Activated effector memory CD4-positive, alpha-beta T cell treated with Interleukin-2 at 50 U/mL for 16 hours (primary cell): ENCODE measurements around the gene NPTX2.
"Not testable (repeated sequence)": the region's sequence is repeated elsewhere in the genome, so short reads cannot be mapped to it uniquely, and the experiment has no call there.

Experiments used
- DNase-seq: peaks from one replicate; pipeline ENCODE4 v3.0.0-alpha.2; 2020

The NPTX2 gene, protein sequence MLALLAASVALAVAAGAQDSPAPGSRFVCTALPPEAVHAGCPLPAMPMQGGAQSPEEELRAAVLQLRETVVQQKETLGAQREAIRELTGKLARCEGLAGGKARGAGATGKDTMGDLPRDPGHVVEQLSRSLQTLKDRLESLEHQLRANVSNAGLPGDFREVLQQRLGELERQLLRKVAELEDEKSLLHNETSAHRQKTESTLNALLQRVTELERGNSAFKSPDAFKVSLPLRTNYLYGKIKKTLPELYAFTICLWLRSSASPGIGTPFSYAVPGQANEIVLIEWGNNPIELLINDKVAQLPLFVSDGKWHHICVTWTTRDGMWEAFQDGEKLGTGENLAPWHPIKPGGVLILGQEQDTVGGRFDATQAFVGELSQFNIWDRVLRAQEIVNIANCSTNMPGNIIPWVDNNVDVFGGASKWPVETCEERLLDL

DNA sequence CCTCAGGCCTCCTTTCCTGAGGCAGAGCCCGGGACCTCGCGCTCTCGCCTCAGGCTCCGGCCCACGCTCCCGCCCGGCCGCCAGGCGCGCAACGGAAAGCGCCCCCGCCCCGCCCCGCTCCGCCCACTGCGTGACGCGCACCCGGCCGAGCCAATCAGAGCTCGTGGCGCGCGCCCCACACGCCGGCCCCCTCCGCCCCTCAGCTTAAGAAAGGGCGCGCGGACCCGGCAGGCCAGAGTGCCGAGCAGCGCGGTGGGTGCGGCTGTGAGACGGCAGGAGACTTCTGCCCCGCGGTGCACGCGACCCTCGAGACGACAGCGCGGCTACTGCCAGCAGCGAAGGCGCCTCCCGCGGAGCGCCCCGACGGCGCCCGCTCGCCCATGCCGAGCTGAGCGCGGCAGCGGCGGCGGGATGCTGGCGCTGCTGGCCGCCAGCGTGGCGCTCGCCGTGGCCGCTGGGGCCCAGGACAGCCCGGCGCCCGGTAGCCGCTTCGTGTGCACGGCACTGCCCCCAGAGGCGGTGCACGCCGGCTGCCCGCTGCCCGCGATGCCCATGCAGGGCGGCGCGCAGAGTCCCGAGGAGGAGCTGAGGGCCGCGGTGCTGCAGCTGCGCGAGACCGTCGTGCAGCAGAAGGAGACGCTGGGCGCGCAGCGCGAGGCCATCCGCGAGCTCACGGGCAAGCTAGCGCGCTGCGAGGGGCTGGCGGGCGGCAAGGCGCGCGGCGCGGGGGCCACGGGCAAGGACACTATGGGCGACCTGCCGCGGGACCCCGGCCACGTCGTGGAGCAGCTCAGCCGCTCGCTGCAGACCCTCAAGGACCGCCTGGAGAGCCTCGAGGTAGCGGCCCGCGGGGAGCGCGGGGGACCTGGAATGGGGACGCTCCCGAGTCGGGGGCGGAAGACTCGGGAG is at the start of gene NPTX2:
Gene NPTX2, plus strand, starts transcription at position 235 of the 909 bp plus-strand sequence. Its CDS starts 177 bp downstream, at position 412.
- no peak for DNase-seq

DNA sequence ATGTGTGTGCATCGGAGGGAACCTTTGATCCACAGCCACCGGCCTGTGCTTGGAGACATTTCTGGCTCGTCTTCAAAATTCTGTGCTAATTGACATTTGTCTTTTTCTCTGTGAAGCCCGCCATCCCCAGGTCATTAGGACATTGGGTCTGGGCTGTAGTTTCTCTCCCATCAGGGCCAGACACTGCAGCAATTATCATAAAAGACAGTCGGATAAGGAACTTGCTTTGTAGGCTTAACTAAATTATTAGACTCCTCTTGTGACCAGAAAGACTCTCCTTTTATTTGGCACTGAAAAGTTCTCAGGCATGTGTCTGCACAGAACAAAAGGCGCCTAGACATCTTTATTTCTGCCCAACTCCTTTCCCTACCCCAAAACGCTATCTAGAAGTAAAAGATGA is 49.1 kb upstream of the NPTX2 start:
- DNase-seq: no peak

DNA sequence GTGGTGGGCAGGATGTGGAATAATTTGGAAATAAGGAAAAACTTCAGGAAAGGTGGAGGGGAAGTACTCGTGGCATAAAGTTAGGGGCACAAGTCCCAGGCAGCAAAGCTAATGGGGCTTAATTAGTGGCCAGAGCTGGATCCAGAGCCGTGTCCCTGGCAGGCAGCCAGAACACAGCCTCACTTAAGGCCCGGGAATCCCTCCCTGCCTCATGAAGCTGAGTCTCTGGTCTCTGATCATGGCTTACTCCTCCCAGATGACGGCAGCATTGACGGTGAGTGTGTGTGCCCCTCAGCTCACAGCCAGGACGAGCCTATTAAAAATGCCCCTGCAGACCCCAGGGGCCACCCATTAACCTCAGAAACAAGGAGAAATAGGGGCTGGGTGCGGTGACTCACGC is 48.2 kb upstream of the NPTX2 start:
- DNase-seq: no peak

DNA sequence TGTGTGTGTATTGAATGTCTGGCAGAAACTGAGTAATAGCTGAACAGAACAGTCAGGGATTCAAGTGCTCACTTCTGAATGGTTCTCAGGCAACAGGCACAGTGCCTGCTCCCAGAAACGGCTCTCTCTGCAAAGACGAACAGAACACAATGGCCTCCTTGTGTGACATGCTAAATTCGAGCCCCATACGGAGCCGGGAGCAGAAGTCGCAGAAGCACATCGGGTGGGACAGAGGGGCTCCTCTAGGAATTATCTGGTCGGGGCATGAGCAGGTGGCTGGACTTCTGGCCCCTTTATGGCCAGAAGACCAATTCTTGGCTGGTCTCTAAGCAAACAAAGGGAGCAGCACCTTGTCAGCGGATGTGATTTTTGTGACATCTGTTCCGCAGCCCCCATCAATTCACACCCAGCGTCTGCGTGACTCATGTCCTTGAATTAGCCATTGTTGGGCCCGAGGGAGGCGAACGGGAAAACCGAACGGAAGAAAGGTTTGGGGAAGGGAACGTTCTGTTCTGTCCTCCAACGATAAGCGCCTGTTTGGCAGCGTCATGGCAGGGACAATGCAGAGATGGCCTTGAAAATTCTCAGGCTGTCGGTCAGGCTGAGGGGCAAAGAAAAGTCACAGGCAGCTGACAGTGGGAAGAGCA is 47.3 kb upstream of the NPTX2 start:
- no peak for DNase-seq

DNA sequence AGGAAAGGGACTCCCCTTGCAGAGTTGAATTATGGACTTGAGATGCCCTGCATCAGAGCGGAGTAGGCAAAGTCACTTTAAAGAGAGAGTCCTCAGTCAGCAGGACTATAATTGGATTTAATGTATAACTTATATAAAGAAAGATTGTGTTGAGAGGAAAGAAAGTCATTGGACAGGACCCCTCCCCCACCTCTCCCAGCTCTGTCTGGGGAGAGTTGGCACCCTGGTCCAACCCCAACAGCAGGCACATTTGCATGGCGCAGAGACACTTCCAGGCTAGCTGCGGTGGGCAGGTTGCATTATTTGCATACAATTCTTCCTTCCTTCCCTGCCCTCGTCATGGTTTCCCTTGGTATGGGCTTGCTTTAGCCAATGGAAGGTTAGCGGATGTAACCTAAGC is 46.1 kb upstream of the NPTX2 start:
- no peak for DNase-seq

- DNase-seq: no peak
These were observed 45.1 kb upstream of the NPTX2 start for GRCh38 chr7:98571986-98572385.

DNA sequence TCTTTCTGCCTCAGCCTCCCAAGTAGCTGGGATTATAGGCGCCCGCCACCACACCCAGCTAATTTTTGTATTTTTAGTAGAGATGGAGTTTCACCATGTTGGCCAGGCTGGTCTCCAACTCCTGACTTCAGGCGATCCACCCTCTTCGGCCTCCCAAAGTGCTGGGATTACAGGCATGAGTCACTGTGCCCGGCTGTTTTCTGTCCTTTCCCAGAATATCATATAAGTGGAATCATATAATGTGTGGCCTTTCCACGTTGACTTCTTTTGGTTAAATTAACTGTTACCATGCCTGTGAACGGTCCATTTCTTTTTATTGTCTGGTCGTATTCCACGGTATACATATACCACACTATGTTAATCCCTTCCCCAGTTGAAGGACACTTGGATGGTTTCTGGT is 44.4 kb upstream of the NPTX2 start:
- not testable (repeated sequence) for DNase-seq

DNA sequence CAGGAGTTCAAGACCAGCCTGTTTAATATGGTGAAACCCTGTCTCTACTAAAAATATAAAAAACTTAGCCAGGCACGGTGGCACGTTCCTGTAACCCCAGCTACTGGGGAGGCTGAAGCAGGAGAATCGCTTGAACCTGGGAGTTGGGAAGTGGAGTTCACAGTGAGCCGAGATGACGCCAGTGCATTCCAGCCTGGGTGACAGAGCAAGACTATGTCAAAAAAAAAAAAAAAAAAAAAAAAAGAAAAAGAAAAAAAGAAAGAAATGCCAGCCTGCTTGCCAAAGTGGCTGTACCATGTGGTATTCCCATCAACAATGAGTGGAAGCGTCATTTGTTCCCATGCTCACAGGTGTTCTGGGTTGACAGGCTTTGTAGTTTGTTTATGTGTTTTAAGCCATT is 43.3 kb upstream of the NPTX2 start:
- no peak for DNase-seq

- DNase-seq: no peak
These were observed 41.2 kb upstream of the NPTX2 start for GRCh38 chr7:98575878-98576277.

- DNase-seq: no peak
These were observed 32.3 kb upstream of the NPTX2 start for GRCh38 chr7:98584830-98585229.

DNA sequence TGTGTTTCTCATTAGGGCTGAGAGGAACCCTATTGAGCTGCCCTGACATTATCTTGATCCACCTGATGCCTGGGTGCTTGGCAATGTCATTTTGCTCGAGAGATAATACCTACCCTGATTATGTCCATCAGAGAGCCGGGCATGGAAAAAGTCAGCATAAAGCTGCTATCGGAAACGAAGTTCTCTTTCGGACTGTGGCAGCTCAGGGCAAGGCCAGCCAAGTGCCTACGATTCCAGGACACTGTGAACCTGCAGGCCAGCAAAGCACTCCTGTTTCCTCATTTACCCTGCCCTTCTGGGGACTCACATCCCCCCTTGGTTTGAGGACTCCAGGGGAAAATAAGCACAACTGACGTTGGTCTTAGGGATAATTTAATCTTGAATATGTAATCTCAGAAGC is 25.2 kb upstream of the NPTX2 start:
- DNase-seq: no peak

- DNase-seq: no peak
These were observed 22.7 kb upstream of the NPTX2 start for GRCh38 chr7:98594348-98594747.

DNA sequence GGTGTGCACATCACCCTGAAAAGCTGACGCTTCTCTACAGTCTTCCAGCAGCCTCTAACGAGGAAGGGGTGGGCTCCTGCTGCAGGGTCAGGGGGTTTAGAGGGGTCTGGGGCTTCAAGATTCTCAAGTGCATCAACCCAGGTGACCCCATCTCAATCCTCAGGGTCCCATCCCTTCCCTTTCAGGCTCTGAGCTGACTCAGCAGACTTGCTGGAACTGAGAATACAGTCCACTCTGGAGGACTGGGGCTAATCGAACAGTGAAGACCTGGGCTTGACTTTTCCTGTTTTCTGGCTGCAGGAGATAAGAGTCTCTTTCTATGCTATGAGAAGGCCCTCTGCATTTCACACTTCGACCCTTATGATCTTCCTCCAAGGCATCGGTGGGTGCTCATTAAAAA is 22.3 kb upstream of the NPTX2 start:
- DNase-seq: no peak

- no peak for DNase-seq
These were observed 18.1 kb upstream of the NPTX2 start for GRCh38 chr7:98598846-98599615.

- no peak for DNase-seq
These were observed 17.2 kb upstream of the NPTX2 start for GRCh38 chr7:98599886-98600285.

DNA sequence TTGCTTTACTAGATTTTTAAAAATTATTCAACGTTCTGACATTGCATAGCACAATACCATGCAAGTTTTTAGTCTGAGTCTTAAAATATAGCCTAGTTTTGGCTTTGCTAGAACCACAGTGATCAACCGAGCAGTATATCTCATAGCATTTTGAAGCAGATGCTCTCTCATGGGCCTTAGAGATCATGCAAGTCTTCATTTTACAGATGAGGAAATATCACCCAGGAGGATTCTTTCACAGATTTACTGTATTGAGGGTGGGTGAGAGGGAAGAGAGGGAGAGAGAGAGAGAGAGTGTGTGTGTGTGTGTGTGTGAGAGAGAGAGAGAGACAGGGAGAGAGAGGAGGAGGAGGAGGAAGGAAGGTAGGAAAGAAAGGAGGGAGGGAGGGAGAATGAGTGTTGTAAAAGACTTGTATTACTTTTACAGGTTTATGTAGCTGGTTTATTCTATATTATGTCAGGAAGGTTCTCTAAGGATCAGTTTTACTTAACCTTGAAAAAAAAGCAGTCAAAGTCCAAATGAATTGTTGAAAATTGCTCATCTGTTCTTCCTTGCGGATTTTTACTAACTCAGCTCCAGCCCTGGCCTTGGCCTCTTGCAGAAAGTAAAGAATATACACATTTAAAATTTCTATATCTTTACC is 14.2 kb upstream of the NPTX2 start:
- DNase-seq: no peak

- DNase-seq: no peak
These were observed 13.7 kb upstream of the NPTX2 start for GRCh38 chr7:98603399-98603788.

DNA sequence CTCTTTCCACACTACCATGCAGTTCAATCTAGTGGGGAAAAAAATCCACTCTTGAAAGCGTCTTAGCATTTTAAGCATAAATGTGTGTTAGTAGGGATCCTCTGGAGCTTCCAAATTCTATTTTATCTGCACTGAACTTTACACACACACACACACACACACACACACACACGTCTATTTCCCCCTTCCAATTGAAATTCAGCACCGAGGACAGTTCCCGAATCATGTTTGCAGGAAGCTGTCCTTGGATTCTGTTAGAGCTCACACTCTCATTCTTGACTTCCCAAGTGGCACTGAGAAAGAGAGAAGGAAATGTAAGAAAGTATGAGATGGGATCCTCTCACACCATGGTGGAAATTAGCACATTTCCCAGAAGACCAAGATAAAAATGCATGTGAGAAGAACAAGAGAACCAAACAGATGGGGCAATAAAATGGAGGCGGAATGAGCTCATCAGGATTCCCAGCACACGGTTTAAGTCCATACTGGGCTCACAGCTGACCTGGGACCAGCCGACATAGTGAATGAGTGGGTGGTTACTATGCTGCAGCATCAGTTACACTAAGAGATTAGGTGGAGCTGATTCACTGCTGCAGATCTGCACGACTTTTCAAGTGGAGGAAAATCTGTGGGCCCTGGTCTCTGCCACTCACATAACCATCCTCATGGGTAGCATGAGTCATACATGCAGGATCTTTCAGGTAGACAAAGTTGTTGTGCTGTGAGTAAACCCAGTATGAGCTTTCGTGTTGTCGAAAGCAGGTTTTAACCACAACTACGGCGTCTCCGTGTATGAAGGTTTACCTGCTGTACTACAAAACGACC is 3.3 kb upstream of the NPTX2 start:
- DNase-seq: no peak

DNA sequence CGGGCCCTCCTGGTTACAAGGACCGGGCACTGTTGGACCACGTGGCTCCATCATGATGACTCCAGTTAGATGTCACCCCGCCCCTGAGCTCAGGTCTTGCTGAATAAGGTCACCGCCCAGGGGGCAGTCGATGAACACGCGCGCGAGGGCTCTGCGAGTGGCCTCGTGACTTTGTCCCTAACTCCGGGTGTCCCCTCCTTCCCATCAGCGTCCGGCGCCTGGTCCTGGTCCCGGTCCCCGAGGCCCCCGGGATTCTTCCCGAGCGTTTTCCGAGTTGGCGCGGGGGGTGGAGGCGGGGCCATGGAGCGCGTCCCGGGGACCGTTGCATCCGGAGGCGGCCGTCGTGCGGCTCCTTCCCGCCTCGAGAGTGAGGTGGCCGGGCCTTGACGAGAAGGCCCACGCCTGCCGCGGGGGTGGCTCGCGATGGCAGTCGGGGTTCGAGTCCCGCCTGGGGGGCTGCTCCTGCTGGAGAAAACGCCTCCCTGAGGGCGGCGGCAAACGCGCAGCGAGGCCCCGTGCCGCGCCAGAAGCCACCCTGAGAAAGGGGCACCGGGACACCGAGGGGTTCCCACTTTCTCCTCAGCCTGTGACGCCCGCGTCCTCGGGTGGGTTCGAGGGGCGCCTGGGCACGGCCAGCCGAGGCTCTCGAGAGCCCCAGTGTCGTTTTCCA is 569 bp upstream of the NPTX2 start:
- no peak for DNase-seq

GRCh38 chr7:98617960-98618418 is 904 bp downstream of the NPTX2 start:
- DNase-seq: no peak

GRCh38 chr7:98618786-98619185 is 1.7 kb downstream of the NPTX2 start:
- DNase-seq: no peak
